ENCODE results near the gene DNASE2. TPM values are rescaled to one million over a fixed set of nuclear protein-coding genes. Genes with fewer than 3 reads are reported as not detected.
"Not testable (repeated sequence)": the region's sequence is repeated elsewhere in the genome, so short reads cannot be mapped to it uniquely, and the experiment has no call there.

DNASE2 gene
- total RNA-seq, 2 donors from 2014 or later = 32.5 to 34.2 TPM

GRCh38 chr19:12858041-12858928 lies 23.0 kb downstream of the DNASE2 start:
- H3K27me3 Mint-ChIP-seq = peaks cover 3% of the 10 kb centered on the region
- H3K27ac Mint-ChIP-seq = no peak overlapping the region
- ATAC-seq (replicated peaks) = no peak
- H3K9me3 Mint-ChIP-seq = no peaks in the 10 kb centered on the region
- H3K4me3 Mint-ChIP-seq = no peak overlapping the region
- no peaks in the 10 kb centered on the region for H3K4me1 Mint-ChIP-seq
- H3K36me3 Mint-ChIP-seq (ENCODE audit: low read depth) = no peaks in the 10 kb centered on the region

DNA sequence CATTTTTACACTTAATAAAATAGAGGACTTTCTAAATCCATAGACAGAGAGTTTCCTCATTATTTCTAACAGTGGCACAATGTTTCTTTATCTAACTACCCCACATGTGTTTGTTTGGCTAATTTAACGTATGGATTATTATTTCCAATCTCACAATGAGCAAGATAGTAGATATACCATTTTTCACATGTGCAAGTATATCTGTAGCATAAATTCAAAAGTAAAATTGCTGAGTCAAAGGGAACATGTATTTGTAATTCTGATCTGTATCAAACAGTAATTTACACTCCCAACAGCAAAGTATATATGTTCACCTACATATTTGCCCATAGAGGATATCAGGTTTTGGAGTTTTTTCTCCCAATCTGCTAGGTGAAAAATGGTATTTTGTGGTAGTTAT lies 24.6 kb downstream of the DNASE2 start:
- Mint-ChIP-seq H3K27me3 (peaks cover 3% of the 10 kb centered on the region), H3K27ac (no peak overlapping the region), H3K4me3 (no peak overlapping the region), H3K36me3 (ENCODE audit: low read depth) (no peaks in the 10 kb centered on the region), H3K4me1 (no peaks in the 10 kb centered on the region), H3K9me3 (no peaks in the 10 kb centered on the region)
- no peak for ATAC-seq (replicated peaks)

- ATAC-seq (replicated peaks) = peak; percentile 98
- Mint-ChIP-seq H3K9me3 (no peaks in the 10 kb centered on the region), H3K27ac (peak overlapping the region; percentile 85), H3K36me3 (ENCODE audit: low read depth) (no peaks in the 10 kb centered on the region), H3K4me1 (no peaks in the 10 kb centered on the region), H3K27me3 (peaks cover 16% of the 10 kb centered on the region), H3K4me3 (peak overlapping the region; percentile 82)
Measured at GRCh38 chr19:12847159-12848139, 33.8 kb downstream of the DNASE2 start.

DNA sequence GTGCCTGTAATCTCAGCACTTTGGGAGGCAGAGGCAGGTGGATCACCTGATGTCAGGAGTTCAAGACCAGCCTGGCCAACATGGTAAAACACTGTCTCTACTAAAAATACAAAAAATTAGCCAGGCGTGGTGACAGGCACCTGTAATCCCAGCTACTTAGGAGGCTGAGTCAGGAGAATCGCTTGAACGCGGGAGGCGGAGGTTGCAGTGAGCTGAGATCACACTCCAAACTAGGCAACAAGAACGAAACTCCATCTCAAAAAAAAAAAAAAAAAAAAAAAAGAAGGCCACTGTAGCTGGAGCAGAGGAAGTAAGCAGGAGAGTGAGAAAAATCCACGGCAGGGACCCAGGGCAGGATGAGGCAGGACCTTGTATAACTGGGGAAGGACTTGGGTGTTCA lies 34.6 kb downstream of the DNASE2 start:
- ATAC-seq (replicated peaks); H3K36me3 Mint-ChIP-seq (ENCODE audit: low read depth); H3K4me1 Mint-ChIP-seq; H3K9me3 Mint-ChIP-seq; H3K27ac Mint-ChIP-seq: not testable (repeated sequence)
- peaks cover 23% of the 10 kb centered on the region for H3K27me3 Mint-ChIP-seq
- H3K4me3 Mint-ChIP-seq = peak overlapping the region; percentile 82

DNA sequence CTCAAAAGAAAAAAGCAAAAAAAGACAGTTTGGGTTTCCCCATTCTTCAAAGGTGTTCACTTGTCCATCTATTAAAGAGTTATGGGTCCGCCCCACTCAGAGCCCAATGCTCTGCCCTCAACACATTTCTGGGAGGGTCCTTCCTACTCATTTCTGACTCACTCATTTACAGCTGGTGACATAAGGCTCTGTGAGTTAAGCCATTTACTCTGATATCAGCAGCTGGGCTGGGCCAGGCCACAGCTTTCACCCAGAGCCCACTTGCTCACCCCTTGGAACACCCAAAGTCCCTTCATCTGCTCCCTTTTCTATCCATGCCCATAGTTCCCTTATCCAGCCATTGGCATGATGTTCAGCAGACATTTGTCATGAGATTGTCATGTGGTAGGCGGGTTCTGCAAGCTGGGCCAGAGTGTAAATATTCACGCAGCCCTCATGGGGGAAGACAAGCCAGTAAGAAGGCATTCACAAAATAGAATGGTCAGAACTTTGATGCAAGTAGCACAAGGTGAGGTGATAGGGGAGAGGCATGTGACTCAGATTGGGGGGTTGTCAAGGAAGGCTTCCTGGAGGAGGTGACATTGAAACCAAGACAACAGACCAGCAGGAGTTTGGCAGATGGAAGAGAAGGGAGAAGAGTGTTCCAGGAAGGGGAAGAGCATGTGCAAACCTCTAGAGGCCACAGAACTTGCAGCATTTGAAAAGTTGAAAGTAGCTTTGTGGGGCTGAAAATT lies 37.1 kb downstream of the DNASE2 start:
- Mint-ChIP-seq H3K4me1 (peaks cover 9% of the 10 kb centered on the region), H3K36me3 (ENCODE audit: low read depth) (no peaks in the 10 kb centered on the region), H3K27ac (no peak overlapping the region), H3K9me3 (no peaks in the 10 kb centered on the region), H3K4me3 (no peak overlapping the region), H3K27me3 (peaks cover 41% of the 10 kb centered on the region)
- ATAC-seq (replicated peaks) = no peak

DNA sequence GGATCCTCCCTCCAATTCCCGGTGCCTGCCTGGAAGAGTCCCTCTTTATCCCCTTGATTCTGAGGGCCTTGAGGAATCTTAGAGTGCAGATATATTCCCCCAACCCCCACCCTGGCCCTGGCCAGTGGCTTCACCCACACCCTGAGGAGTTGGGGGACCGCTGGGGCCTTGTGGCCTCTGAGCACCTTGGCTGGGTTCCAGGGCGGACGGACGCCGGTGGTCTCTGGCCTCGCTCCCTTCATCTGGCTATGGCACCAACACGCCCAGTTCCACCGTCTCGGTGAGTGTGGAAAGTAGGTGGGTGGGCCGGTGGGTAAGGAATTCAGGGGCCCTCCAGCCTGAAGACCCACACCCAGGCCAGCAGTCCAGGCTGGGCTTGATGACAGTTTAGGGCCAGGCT lies 37.9 kb downstream of the DNASE2 start:
- ATAC-seq (replicated peaks) = no peak
- Mint-ChIP-seq H3K36me3 (ENCODE audit: low read depth) (no peaks in the 10 kb centered on the region), H3K27me3 (peaks cover 43% of the 10 kb centered on the region), H3K4me3 (no peak overlapping the region), H3K9me3 (no peaks in the 10 kb centered on the region), H3K27ac (no peak overlapping the region), H3K4me1 (peaks cover 11% of the 10 kb centered on the region)

- no peak for ATAC-seq (replicated peaks)
- Mint-ChIP-seq H3K27ac (no peak overlapping the region), H3K9me3 (no peaks in the 10 kb centered on the region), H3K4me3 (no peak overlapping the region), H3K4me1 (peaks cover 12% of the 10 kb centered on the region), H3K27me3 (peaks cover 45% of the 10 kb centered on the region), H3K36me3 (ENCODE audit: low read depth) (no peaks in the 10 kb centered on the region)
Measured at GRCh38 chr19:12842511-12842910, 38.7 kb downstream of the DNASE2 start.

GRCh38 chr19:12841094-12841493 lies 40.2 kb downstream of the DNASE2 start:
- Mint-ChIP-seq H3K4me3 (peak overlapping the region; percentile 15), H3K36me3 (ENCODE audit: low read depth) (no peaks in the 10 kb centered on the region), H3K4me1 (peaks cover 16% of the 10 kb centered on the region), H3K27me3 (peaks cover 51% of the 10 kb centered on the region), H3K9me3 (no peaks in the 10 kb centered on the region), H3K27ac (no peak overlapping the region)
- no peak for ATAC-seq (replicated peaks)

- H3K9me3 Mint-ChIP-seq = no peaks in the 10 kb centered on the region
- H3K4me3 Mint-ChIP-seq = peak overlapping the region; percentile 15
- no peak overlapping the region for H3K27ac Mint-ChIP-seq
- peaks cover 16% of the 10 kb centered on the region for H3K4me1 Mint-ChIP-seq
- H3K27me3 Mint-ChIP-seq = peaks cover 50% of the 10 kb centered on the region
- H3K36me3 Mint-ChIP-seq (ENCODE audit: low read depth) = no peaks in the 10 kb centered on the region
- ATAC-seq (replicated peaks) = peak; percentile 40
Measured at GRCh38 chr19:12840091-12841079, 40.9 kb downstream of the DNASE2 start.

- Mint-ChIP-seq H3K36me3 (ENCODE audit: low read depth) (no peaks in the 10 kb centered on the region), H3K4me1 (peaks cover 20% of the 10 kb centered on the region), H3K27me3 (peaks cover 51% of the 10 kb centered on the region), H3K4me3 (peak overlapping the region; percentile 58), H3K27ac (no peak overlapping the region), H3K9me3 (no peaks in the 10 kb centered on the region)
- ATAC-seq (replicated peaks) = peak; percentile 62
Measured at GRCh38 chr19:12838886-12839756, 42.1 kb downstream of the DNASE2 start.

GRCh38 chr19:12838182-12838885 lies 42.9 kb downstream of the DNASE2 start, which contains the start of gene MAST1:
Gene MAST1, plus strand, starts transcription at chr19:12838515. Its CDS starts 58 bp downstream, at chr19:12838573.
- Mint-ChIP-seq H3K36me3 (ENCODE audit: low read depth) (no peaks in the 10 kb centered on the region), H3K4me3 (peak within 1 kb of the TSS; percentile 58), H3K27me3 (peaks cover 51% of the 10 kb centered on the region), H3K9me3 (no peaks in the 10 kb centered on the region), H3K27ac (no peak within 1 kb of the TSS), H3K4me1 (peaks cover 20% of the 10 kb centered on the region)
- peak; percentile 71 for ATAC-seq (replicated peaks)

- Mint-ChIP-seq H3K27ac (no peak overlapping the region), H3K4me3 (peak overlapping the region; percentile 58), H3K4me1 (peaks cover 25% of the 10 kb centered on the region), H3K27me3 (peaks cover 53% of the 10 kb centered on the region), H3K9me3 (no peaks in the 10 kb centered on the region), H3K36me3 (ENCODE audit: low read depth) (no peaks in the 10 kb centered on the region)
- ATAC-seq (replicated peaks) = peak; percentile 54
Measured at GRCh38 chr19:12837225-12837624, 44.0 kb downstream of the DNASE2 start.
